NCI-H2227 (cell line): ENCODE results near the gene ARRB1.

Experiments used
- DNase-seq: peaks from one replicate; lab custom pipeline; 2025; ENCODE audit not compliant: unreplicated experiment; lab: John Stamatoyannopoulos, UW

ARRB1 gene

DNA sequence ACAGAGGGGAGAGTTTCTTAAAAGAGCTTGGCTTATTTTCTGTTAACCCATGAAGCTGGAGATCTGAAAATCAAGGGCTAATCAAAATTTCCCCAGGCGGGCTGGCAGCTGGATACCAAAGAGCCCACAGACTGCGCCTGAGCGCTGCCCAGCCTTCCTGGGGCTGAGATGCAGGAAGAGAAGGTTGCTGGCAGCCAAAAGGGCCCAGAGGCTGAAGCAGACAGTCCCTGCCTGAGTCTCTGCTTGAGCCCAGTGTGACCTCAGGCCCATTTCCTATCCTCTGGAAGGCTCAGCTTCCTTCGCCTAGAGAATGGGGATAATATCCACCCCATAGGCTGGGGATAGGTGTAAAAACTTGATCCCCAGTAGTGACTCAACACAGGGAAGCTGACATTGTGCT lies 49.1 kb downstream of the ARRB1 start:
- no peak for DNase-seq

DNA sequence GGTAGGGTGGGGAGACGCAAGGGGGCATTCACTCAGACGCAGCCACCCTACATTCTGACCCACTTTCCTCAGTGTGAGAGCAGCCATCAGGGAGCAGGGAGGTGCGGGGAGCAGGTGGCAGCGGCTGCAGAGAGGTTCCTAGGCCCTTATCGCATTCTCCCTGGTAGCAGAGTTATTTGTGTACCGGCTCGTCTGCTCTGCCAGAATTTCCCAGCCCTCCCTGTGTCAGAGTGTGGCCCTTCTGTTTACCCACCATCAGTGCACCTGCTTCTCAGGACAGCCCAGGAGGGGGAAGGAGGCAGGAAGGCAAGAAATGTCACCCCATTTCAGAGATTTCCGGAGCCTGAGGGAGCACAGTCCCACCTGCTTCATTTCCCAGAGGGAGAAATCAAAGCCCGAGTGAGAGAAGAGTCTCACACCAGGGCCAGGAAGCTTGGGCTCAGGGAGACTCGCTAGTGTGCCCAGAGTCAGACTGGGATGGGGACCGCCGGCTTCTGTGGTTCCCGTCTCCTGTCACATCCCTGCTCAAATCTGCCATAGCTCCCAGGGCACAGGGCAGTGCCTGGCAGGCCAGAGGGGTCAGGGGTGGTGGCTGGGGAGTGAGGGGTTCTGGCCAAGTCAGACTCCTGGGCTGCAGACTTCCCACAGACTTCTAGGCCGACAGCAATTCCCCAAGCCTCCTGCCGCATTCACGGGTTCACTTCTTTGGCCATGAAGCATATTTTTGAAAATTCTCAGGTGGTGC lies 49.7 kb downstream of the ARRB1 start:
- DNase-seq = no peak

DNA sequence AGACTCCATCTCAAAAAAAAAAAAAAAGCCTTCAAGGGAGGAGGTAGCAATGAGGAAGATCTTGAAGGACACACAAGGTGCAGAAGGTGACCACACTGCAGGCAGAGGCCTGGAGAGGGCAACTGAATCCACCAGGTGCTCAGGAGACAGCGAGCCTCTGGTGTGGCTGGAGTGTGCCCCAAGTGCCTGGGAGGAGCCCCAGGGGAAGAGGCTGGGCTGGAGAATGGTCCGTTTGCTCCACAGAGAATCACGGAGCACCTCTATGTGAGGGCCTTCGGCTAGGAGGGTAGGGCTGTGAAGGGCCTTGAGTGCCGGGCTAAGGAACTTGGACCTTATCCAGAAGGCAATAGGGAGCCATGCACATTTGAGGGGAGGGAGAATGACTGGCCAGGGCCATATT lies 50.3 kb downstream of the ARRB1 start:
- no peak for DNase-seq

DNA sequence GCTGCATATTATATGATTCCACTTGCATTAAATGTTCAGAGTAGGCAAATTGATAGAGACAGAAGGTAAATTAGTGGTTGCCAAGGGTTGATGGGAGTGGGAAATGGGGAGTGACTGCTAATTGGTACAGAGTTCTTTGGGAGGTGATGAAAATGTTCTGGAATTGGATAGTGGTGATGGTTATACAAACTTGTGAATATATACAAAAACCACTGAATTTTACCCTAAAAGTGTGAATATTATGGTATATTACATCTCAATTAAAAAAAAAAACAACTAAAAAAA lies 52.5 kb downstream of the ARRB1 start:
- DNase-seq = no peak

DNA sequence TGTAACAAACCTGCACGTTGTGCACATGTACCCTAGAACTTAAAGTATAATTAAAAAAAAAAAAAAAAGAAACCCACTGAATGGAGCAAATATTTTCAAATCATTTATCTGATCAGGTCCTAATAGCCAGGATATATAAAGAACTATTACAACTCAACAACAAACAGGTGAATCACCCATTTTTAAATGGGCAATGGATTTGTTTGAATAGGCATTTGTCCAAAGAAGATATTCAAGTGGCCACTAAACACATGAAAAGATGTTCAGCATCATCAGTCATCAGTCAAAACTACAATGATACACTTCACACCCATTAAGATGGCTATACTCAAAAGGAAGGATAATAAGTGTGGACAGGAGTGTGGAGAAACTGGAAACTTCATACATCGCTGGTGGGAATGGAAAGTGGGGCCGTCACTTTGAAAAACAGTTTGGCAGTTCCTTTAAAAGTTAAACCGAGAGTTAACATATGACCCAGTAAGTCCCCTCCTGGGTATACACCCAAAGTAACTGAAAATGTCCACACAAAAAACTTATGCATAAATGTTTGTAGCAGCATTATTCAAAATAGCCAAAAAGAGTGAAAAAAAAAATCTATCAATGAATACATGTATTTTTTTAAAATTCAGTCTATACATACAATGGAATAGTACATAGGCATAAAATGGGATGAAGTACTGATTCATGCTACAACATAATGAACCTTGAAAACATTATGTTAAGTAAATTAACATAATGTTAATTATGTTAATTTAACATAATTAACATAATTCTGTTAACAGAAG lies 53.1 kb downstream of the ARRB1 start:
- DNase-seq = no peak

DNA sequence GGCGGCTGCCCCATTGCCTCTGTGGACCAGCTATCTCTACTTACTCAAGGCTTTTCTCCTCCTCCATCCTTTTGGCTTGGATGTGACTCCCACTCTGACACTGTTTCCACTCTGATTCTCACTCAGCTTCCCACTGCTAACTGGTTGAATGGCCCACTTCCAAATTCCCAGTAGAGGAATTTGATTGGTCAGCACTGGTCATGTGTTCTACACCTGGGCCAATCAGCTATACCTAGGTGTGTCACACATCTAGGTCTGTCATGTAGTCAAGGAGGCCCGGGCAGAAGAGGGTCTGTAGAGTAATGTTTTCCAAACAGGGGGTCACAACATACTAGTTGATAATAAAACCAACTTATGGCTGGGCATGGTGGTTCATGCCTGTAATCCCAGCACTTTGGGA lies 57.6 kb downstream of the ARRB1 start:
- no peak for DNase-seq

DNA sequence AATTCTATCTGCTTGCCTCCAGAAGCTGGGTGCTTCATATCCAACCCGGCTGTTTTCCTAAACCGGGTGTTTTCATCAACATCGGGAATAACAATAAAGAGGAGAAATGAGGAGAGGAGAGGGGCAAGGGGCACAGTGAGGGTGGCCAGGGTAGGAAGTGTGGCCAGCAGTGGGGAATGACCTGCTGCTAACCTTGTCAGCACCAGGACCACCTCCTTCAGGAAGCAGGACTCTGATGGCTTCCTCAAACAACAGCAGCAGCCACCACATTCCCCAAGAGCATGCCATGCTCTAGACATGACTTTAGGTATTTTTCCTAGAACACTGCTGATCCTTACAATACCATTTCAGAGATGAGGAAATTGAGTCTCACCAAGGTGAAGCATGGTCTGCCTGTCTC lies 58.5 kb downstream of the ARRB1 start:
- DNase-seq = no peak

DNA sequence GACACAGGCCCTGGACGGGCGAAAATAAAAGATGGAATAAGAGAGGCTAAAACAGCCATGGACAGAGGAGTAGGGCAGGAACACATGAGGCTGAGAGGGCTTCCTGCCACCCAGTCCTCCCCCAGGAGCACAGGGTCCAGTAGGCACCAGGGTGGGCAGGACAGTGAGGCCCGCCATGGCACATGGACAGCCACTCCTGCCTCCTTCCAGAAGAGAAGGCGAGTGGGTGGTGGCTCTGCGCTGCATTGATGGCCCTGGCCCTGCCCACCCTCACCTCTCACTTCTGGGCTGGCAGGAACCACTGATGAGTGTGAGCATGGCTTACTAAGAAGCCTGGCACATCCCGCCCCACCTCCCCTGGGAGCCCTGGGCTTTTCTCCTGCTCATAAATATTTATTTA lies 59.7 kb downstream of the ARRB1 start:
- DNase-seq = no peak

DNA sequence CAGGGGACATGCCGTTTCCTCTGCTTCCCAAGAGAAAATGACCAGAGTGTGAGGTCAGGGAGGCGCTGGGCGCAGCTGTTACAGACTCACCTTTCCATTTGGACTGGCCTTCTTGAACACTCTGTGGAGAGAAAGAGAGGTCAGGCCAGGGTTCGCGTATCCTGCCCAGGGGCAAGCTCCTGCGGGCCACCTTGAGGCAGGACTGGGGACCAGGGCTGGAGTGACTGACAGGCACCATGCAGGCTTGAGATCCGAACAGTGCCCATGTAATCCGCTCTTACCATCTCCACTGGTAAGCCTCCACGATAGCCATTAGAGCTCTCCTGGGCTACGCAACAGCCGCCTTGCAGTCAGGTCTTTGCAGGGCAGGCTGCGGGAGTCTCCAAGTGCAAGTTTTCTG lies 61.5 kb downstream of the ARRB1 start:
- DNase-seq = no peak

DNA sequence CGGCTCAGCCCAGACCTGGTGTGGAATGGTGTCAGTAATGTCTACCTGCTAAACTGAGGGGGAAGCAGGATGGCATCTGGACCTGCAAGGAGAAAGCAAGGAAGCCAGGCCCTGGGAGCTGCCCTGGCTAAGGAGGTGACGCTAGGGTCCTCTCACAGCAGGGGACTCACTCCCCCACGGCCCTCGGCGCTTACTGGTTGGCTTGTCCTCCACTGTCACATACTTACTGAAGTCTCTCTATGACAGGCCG lies 62.0 kb downstream of the ARRB1 start:
- DNase-seq = no peak

DNA sequence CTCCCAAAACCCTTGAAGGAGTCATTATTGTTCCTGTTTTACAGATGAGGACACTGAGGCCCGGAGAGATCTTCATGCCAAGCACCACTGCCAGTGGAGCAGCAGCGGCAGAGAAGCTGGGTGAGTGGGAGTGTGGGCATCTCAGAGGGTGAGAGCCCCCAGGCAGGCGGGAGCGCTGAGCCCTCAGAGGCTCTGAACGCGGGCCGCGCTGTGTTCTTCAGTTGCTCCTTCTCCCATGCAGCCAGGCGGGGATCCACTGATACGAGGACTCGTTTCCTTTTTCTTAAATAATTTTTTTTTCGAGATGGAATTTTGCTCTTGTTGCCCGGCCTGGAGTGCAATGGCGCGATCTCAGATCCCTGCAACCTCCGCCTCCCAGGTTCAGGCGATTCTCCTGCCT lies 63.9 kb downstream of the ARRB1 start:
- no peak for DNase-seq

DNA sequence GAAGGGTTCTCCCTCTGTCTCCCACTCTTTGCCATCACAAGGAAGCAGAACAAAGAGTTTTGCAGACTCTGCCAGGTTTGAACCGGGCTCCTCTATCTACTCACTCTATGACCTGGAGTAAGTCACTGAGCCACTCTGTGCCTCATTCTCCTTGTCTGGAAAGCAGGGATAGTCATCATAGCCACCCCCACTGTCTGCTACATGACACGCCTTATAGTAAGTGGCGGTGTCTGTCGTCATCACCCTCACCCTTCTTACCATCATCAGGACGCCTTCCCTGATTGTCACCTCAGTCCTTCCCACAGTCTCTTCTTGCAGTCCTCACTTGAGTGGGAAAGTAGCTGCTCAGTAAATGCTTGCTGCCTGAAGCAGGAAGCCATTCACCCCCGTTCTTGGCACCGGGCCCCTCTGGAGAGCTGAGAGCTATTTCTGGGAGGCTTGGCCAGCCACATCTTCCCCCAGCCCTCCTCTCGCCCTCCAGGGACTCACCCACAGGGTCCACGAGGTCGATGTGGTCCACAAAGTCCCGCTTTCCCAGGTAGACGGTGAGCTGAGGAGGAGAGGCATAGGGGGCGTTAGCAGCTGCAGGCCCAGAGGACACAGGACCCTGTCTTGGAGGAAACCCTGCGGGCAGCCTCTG lies 64.5 kb downstream of the ARRB1 start:
- DNase-seq = no peak

DNA sequence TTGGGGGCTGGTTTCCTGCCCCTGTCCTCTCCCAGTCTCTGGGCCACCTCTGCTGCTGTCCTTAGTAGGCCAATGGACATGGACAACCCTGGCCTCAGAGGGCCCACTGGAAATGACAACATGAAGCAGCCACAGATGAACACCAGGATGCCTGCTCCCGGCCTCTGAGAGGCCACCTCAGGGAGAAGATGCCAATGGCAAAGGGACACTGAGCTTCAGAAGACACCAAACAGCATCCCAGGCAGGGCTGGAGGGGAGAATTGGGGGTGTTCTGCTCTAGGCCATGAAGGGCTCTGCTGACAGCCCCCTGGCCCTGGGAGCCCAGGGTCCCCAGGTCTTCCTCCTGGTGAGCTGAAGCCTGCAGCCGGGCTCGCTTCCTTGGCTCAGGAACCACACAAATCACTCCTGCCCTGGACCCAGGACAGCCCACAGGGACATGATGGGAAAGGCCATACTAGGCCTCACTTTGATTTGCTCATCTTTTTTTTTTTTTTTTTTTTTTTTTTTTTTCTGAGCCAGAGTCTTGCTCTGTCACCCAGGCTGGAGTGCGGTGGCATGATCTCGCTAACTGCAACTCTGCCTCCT lies 65.6 kb downstream of the ARRB1 start:
- DNase-seq = no peak

DNA sequence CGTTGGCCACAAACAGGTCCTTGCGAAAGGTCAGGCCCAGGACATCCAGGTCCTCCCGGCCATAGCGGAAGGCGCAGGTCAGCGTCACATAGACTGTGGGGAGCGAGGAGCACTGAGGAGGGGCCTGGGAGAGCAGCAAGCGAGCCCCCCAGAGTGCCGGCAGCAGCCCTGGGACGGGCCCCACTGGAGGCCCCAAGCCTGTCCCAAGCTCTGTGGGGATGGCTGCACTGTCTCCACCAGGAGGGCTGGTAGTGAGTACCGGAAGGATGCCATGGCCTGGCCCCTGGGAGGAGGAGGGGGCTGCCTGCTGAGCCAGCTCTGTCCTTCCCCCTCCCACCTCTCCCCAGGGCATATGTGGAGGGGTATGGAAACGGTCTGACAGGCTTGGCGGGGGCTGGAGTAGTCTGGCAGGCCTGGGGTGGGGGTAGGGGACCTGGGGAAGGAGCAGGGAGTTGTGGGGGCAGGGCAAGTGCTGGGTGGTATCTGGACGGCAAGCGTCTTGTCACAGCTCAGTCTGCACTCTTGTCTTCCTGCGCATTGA lies 68.0 kb downstream of the ARRB1 start:
- no peak for DNase-seq

DNA sequence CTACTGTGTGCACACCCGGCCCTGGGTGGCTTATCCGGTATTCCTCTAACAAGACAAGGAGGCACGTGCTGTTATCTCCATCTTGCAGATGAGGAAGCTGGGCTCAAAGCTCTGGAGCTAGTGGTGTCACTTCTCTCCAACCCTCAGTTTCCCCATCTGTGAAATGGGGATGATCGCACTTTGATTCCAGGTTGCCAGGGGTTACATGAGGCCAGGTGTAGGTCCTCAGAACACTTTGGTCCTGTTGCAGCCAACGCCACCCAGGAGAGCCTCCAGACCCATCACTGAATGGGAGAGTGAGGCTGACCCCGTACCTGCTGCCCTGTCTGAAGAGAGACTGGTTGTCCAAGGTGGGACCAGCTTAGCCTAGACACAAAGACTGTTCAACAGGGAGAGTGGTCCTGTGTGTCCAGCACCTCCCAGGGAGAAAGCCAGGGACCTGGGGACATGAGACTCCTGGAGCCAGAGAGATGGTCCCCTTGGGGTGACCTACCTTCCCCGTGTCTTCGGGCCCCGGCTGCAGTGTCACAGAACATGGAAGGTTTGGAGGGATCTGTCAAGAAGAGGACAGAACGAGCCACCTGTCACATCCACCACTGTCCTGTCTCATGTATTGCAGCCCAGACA lies 69.9 kb downstream of the ARRB1 start:
- no peak for DNase-seq

DNA sequence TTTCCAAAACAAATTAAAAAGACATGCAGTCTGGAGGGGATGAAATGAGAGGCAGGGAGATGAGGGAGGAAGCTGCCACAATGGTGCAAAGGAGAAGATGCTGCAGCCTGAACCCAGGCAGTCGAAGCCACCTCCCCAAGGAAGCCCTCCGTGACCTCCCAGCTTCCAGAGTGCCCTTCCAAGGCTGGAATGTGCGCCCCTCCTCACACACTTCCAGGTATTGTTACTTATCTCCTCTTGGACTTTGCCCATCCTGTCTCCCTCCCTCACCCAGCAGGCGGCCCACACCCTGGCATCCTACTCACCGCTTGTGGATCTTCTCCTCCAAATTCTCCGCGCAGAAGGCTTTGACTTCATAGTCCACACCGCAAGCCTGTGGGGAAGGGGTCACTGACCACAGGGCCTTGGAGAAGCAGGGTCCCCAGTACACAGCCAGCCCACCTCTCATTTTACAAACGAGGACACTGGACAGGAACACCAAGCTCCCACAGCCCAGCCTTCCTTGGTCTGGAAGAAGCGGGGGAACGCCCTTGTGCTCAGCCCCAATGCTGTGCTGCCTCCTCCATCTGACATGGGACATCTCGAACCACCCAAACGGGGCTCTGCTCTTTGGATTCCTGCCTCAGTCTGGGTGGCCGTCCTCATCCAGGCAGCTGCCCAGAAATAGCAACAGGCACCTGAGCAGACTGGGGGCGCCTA lies 70.5 kb downstream of the ARRB1 start:
- no peak for DNase-seq

DNA sequence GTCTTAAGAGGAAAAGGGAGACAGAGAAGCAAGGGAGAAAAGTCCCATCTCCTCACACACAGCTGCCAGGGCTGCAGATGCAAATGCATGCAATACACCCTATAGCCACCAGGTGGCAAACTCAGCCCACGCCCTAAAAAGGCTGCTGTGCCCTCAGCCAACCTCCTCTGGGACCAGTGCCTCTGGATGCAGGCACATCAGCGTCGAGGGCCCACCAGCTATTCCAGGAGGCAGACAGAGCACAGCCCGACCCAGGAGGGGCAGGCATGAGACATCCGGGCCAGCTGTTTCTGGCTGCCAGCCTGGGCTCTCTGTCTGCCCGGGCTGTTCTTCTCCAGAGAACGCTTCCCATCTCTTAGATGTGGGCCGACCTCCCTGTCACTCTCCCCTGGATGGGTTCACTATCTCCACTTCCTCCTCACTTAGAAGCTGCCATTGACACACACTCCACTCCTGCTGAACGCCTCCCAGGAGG lies 71.2 kb downstream of the ARRB1 start:
- peak; percentile 84 for DNase-seq

DNA sequence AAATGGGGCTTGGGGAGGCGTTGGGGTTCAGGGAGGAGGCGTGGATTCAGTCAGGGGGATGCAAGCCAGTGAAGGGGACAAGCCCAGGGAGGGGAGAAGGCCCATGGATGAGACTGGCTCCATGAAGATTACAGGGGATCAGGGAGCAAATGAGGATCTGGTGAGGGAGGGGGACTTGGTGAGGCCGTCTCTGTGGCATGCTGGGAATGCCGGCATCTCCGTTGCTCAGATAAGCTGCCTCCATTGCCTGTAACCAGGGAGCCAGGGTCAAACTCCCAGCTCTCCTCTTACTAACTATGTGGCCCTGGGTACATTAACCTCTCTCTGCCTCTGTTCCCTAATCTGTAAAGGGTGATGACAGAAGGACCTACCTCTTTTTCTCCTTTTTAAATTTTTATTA lies 72.2 kb downstream of the ARRB1 start:
- no peak for DNase-seq

DNA sequence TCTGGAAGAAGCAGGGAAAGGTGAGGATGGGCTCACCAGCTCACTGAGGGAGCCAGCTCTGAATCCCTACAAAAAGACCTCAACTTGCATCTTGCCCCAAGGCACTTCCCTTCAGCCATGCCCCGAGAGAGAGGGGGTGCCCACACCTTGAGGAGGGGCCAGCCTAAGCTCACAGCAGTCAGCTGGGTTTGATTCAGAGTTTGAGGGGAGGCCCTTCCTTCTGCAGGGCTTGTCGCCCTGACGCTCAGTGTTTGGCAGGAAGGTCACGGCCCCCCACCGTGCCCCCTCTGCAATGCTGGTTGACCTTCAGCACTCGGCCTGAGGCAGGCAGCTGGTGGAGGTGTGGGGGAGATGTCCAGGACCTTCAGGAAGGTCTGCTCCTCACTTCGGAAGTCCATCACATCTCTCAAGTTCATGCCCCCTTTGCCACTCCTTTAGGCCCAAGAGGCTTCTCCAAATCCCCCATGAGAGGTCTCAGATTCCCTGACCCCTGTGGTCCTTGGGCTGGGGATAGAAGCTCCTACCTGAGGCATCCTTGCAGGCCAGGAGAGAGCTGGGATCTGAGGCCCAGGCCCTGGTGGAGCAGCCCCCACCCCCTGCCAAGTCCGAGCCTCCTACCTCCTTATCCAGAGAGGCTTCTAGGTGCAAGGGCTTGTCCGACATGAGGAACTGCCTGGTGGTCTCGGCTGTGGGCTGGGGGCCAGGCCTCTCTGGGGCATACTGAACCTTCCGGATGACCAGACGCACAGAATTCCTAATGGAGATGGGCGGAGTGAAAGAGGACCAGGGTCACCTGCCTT lies 73.3 kb downstream of the ARRB1 start:
- no peak for DNase-seq

DNA sequence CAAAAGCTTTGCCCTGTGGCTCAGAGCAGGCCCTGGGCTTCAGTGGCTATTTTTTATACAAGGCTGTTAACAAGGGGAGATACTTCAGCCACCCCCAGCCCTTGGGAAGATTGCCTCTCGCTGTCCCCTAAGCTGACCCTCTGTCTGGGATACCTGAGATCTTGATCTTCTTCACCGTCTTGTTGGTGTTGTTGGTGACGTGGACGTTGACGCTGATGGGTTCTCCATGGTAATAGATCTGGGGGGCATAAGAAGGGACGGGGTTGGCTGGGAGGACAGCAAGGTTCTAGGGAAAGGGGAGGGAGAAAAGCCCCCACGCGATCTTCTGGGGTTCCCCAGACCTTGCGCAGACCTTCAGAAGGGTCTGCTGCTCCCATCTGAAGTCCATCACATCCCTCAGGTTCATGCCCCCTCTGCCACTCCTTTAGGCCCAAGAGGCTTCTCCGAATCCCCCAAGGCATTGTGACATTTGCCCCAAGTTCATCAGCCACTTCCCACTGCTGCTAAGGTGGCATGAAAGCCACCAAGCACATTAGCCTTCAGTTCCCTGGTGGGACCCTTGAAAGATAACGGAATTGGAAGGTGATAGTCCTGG lies 74.2 kb downstream of the ARRB1 start:
- DNase-seq = no peak
